Colonic mucosa (tissue), 4 donors: ENCODE results near the gene SMO. TPM values are rescaled to one million over a fixed set of nuclear protein-coding genes. Genes with fewer than 3 reads are reported as not detected.
A peak's percentile ranks its signal among the peaks of the same experiment; 100 is the strongest.

Experiments
- DNase-seq: peaks from one replicate; pipeline ENCODE4 v3.0.0-alpha.2; 2020
- H3K27ac ChIP-seq: fragments of 200-600 bp; one replicate; pipeline ENCODE4 v1.8.0; 2021
- H3K27me3 ChIP-seq: fragments of 200-600 bp; one replicate; pipeline ENCODE4 v1.8.0; 2021
- H3K36me3 ChIP-seq: fragments of 200-600 bp; one replicate; pipeline ENCODE4 v1.8.0; 2021
- H3K4me1 ChIP-seq: fragments of 200-600 bp; one replicate; pipeline ENCODE4 v1.8.0; 2021; ENCODE audit warnings: mild to moderate bottlenecking
- H3K4me3 ChIP-seq: fragments of 200-600 bp; one replicate; pipeline ENCODE4 v1.8.0; 2021
- H3K9ac ChIP-seq, 2 donors: one replicate each; pipeline ENCODE4 v1.7.0; 2013; ENCODE audit warnings: control low read depth in 2 of 2, low read depth in 2 of 2, low read length in 2 of 2
- H3K9me3 ChIP-seq: fragments of 200-600 bp; one replicate; pipeline ENCODE4 v1.8.0; 2021
- CTCF ChIP-seq: fragments of 200-600 bp; IDR thresholded peaks from one replicate; pipeline ENCODE4 v1.8.0; 2022; ENCODE audit warnings: antibody characterized with exemption, mild to moderate bottlenecking
- intact Hi-C: fragments of 100-400 bp; cut with DNase I; formaldehyde crosslinking; loops from one replicate; pipeline ENCODE4 v1.14.1; 2022
- total RNA-seq, 2 donors: library from RNA; stranded (reverse); fragmentation: NEBNext Ultra II Directional in 1 of 2; extraction: Animal tissue kit (Norgen Biotek cat#: 25700) in 1 of 2; gene quantifications; one replicate each; pipeline ENCODE4 v1.2.1, GENCODE V29; 2021
- donor health status: healthy.
- donor health status: DM: no; HTN: no; CAD: no.
- donor health status: DM: no; HTN: no; CAD: no.

Gene SMO
- total RNA-seq, 2 donors from 2014 or later = 1.6 to 3.6 TPM

- peaks cover 15% of the 10 kb centered on the region for H3K27me3 ChIP-seq
- H3K9me3 ChIP-seq = no peaks in the 10 kb centered on the region
- peak overlapping the region; percentile 51 to 60 for H3K9ac ChIP-seq
- H3K36me3 ChIP-seq = no peaks in the 10 kb centered on the region
- TF ChIP-seq CTCF = no peak
- peak overlapping the region; percentile 68 for H3K4me3 ChIP-seq
- H3K27ac ChIP-seq = no peak overlapping the region
- no peak for DNase-seq
- H3K4me1 ChIP-seq = no peaks in the 10 kb centered on the region
- intact Hi-C loops = no loop called here
Measured at GRCh38 chr7:129189661-129190310, 1.4 kb downstream of the SMO start.

- H3K4me3 ChIP-seq = no peak overlapping the region
- H3K4me1 ChIP-seq = no peaks in the 10 kb centered on the region
- DNase-seq = no peak
- H3K9me3 ChIP-seq = no peaks in the 10 kb centered on the region
- no peak overlapping the region for H3K9ac ChIP-seq
- intact Hi-C loops = no loop called here
- no peaks in the 10 kb centered on the region for H3K36me3 ChIP-seq
- no peak overlapping the region for H3K27ac ChIP-seq
- H3K27me3 ChIP-seq = peaks cover 15% of the 10 kb centered on the region
- no peak for TF ChIP-seq CTCF
Measured at GRCh38 chr7:129191272-129191671, 2.8 kb downstream of the SMO start.

GRCh38 chr7:129193892-129194291, 5.5 kb downstream of the SMO start:
- no peak overlapping the region for H3K4me3 ChIP-seq
- H3K4me1 ChIP-seq = no peaks in the 10 kb centered on the region
- no peaks in the 10 kb centered on the region for H3K36me3 ChIP-seq
- TF ChIP-seq CTCF = no peak
- intact Hi-C loops = no loop called here
- no peak overlapping the region for H3K9ac ChIP-seq
- H3K27me3 ChIP-seq = peaks cover 8% of the 10 kb centered on the region
- H3K27ac ChIP-seq = no peak overlapping the region
- DNase-seq = no peak
- H3K9me3 ChIP-seq = no peaks in the 10 kb centered on the region

- no peak overlapping the region for H3K4me3 ChIP-seq
- H3K36me3 ChIP-seq = no peaks in the 10 kb centered on the region
- no peak overlapping the region for H3K9ac ChIP-seq
- no peak for DNase-seq
- no peaks in the 10 kb centered on the region for H3K9me3 ChIP-seq
- H3K4me1 ChIP-seq = no peaks in the 10 kb centered on the region
- TF ChIP-seq CTCF = no peak
- H3K27ac ChIP-seq = no peak overlapping the region
- intact Hi-C loops = no loop called here
- H3K27me3 ChIP-seq = no peaks in the 10 kb centered on the region
Measured at GRCh38 chr7:129197771-129198170, 9.3 kb downstream of the SMO start.

GRCh38 chr7:129199406-129199805, 11.0 kb downstream of the SMO start:
- H3K4me3 ChIP-seq = no peak overlapping the region
- DNase-seq = no peak
- intact Hi-C loops = no loop called here

More at GRCh38 chr7:129199406-129199805, 11.0 kb downstream of the SMO start:
- TF ChIP-seq CTCF = no peak
- H3K9me3 ChIP-seq = no peaks in the 10 kb centered on the region
- no peak overlapping the region for H3K9ac ChIP-seq
- no peaks in the 10 kb centered on the region for H3K4me1 ChIP-seq
- H3K27me3 ChIP-seq = no peaks in the 10 kb centered on the region
- H3K36me3 ChIP-seq = no peaks in the 10 kb centered on the region
- H3K27ac ChIP-seq = no peak overlapping the region
